Measurements from ENCODE around the gene RAMP2. TPM values are rescaled to one million over a fixed set of nuclear protein-coding genes. Genes with fewer than 3 reads are reported as not detected.
"Not testable (repeated sequence)": the region's sequence is repeated elsewhere in the genome, so short reads cannot be mapped to it uniquely, and the experiment has no call there.

The RAMP2 gene
- 45.9 TPM for polyA plus RNA-seq
- long read RNA-seq, donor 1, transcript RAMP2-201 (4 exons, 780 nt) = major isoform, 10 of 11 reads
- long read RNA-seq, donor 1, partial matches to known transcripts = 0 of 11 reads
- long read RNA-seq, donor 1, other reads (novel, unspliced or antisense) = 0 of 11 reads
- long read RNA-seq, donor 2, transcript RAMP2-201 (4 exons, 780 nt) = major isoform, 26 of 38 reads
- long read RNA-seq, donor 2, partial matches to known transcripts = 7 of 38 reads
- long read RNA-seq, donor 2, other reads (novel, unspliced or antisense) = 0 of 38 reads
- long read RNA-seq, donor 3 = 0 reads
- long read RNA-seq, donor 4, partial matches to known transcripts = 0 of 4 reads
- long read RNA-seq, donor 4, other reads (novel, unspliced or antisense) = 0 of 4 reads
- long read RNA-seq, donor 5, transcript RAMP2-201 (4 exons, 780 nt) = major isoform, 30 of 35 reads
- long read RNA-seq, donor 5, partial matches to known transcripts = 0 of 35 reads
- long read RNA-seq, donor 5, other reads (novel, unspliced or antisense) = 0 of 35 reads
- long read RNA-seq, donor 6, transcript RAMP2-201 (4 exons, 780 nt) = major isoform, 35 of 35 reads
- long read RNA-seq, donor 6, partial matches to known transcripts = 0 of 35 reads
- long read RNA-seq, donor 6, other reads (novel, unspliced or antisense) = 0 of 35 reads
- long read RNA-seq, donor 7, transcript RAMP2-201 (4 exons, 780 nt) = major isoform, 24 of 28 reads
- long read RNA-seq, donor 7, partial matches to known transcripts = 0 of 28 reads
- long read RNA-seq, donor 7, other reads (novel, unspliced or antisense) = 0 of 28 reads
- long read RNA-seq, donor 8, transcript RAMP2-201 (4 exons, 780 nt) = major isoform, 35 of 52 reads
- long read RNA-seq, donor 8, partial matches to known transcripts = 10 of 52 reads
- long read RNA-seq, donor 8, other reads (novel, unspliced or antisense) = 0 of 52 reads
- long read RNA-seq, donor 9, transcript RAMP2-201 (4 exons, 780 nt) = major isoform, 14 of 17 reads
- long read RNA-seq, donor 9, partial matches to known transcripts = 0 of 17 reads
- long read RNA-seq, donor 9, other reads (novel, unspliced or antisense) = 0 of 17 reads
- long read RNA-seq, donor 10, transcript RAMP2-201 (4 exons, 780 nt) = major isoform, 26 of 30 reads
- long read RNA-seq, donor 10, partial matches to known transcripts = 0 of 30 reads
- long read RNA-seq, donor 10, other reads (novel, unspliced or antisense) = 0 of 30 reads
- long read RNA-seq, donor 11, transcript RAMP2-201 (4 exons, 780 nt) = major isoform, 24 of 26 reads
- long read RNA-seq, donor 11, partial matches to known transcripts = 0 of 26 reads
- long read RNA-seq, donor 11, other reads (novel, unspliced or antisense) = 0 of 26 reads

DNA sequence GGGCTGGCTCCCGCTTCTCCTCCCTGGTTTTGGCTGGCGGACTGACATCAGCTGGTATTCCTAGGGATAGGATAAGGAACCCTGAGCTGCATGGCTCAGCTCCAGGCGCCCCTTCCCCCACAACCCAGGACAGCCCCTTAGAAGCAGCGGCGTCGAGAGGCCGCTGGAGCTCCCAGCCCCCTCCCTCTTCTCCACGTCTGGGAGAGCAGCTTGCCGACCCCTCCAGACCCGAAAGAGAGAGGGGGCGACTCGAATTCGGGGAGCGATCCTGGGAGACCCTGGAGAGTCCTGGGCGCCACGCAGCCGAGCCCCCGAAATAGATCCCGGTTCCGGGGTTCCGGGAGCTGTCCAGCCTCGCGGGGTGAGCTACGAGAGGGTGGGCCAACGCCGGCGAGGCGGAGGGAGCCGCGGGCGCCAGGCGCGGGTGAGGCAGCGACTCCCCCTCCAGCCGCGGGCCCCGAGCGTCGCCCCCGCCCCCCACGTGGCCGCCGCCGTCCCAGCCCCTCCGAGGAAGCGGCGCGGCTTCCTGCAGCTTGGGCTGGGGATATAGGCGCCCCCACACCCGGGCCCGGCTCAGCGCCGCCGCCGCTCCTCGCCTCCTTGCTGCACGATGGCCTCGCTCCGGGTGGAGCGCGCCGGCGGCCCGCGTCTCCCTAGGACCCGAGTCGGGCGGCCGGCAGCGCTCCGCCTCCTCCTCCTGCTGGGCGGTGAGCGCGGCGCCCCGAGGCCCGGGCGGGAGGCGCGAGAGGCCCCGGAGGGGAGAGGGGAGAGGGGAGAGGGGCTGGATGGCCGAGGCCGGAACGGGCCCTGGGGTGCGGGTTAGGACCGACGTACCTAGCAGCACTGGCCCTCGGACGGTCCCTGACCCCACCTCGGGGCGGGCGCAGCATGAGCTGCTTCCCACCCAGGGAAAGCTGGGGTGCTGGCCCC, at the start of gene RAMP2:
Gene RAMP2, plus strand, starts transcription at position 576 of the 930 bp plus-strand sequence. Its CDS starts 35 bp downstream, at position 611.
- WGBS (ENCODE audit: insufficient coverage, low lambda C conversion rate) = no CpG with 5 or more reads among the region's 92 CpGs
- Histone ChIP-seq H3K27ac (ENCODE audit: low read length) (no peak within 1 kb of the TSS), H3K4me1 (ENCODE audit: control insufficient read depth, insufficient read depth, low read length) (peaks cover 18% of the 10 kb centered on the region), H3K27me3 (ENCODE audit: control insufficient read depth, insufficient read depth, low read length) (peaks cover 13% of the 10 kb centered on the region), H3K4me3 (ENCODE audit: low read length) (peak within 1 kb of the TSS; percentile 46), H3K36me3 (ENCODE audit: control insufficient read depth, insufficient read depth, low read length) (no peaks in the 10 kb centered on the region), H3K9me3 (ENCODE audit: control insufficient read depth, low read depth, low read length) (peaks cover 4% of the 10 kb centered on the region)
- DNase-seq = peak in 1 of 2 donors; percentile 56

GRCh38 chr17:42720996-42721583, 39.9 kb upstream of the RAMP2 start:
- Histone ChIP-seq H3K4me1 (ENCODE audit: control insufficient read depth, insufficient read depth, low read length) (no peaks in the 10 kb centered on the region), H3K27me3 (ENCODE audit: control insufficient read depth, insufficient read depth, low read length) (no peaks in the 10 kb centered on the region), H3K27ac (ENCODE audit: low read length) (no peak overlapping the region), H3K36me3 (ENCODE audit: control insufficient read depth, insufficient read depth, low read length) (peaks cover 72% of the 10 kb centered on the region), H3K4me3 (ENCODE audit: low read length) (no peak overlapping the region), H3K9me3 (ENCODE audit: control insufficient read depth, low read depth, low read length) (no peaks in the 10 kb centered on the region)
- WGBS (ENCODE audit: insufficient coverage, low lambda C conversion rate) = no CpG with 5 or more reads among the region's 2 CpGs
- peak; percentile 48 to 56 for DNase-seq

DNA sequence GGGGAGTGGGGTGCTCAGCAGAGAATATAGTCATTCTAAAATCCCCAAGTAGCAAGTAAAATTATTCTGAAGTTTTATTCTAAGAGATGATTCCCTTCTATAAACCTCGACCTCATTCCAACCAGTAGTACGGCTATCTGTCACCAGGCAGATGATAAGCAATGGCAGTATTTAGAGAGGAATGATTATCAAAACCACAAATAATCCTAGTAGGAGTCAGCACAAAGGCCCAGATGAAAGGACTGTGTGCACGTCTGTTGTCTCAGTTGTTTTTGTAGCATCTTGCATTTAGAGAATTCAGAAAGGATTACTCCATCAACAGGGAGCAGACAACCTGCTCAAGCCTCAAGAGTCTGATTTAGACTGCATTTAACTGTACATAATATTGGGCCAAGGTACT, 37.4 kb upstream of the RAMP2 start:
- Histone ChIP-seq H3K4me3 (ENCODE audit: low read length) (no peak overlapping the region), H3K36me3 (ENCODE audit: control insufficient read depth, insufficient read depth, low read length) (peaks cover 58% of the 10 kb centered on the region), H3K4me1 (ENCODE audit: control insufficient read depth, insufficient read depth, low read length) (no peaks in the 10 kb centered on the region), H3K9me3 (ENCODE audit: control insufficient read depth, low read depth, low read length) (no peaks in the 10 kb centered on the region), H3K27me3 (ENCODE audit: control insufficient read depth, insufficient read depth, low read length) (no peaks in the 10 kb centered on the region), H3K27ac (ENCODE audit: low read length) (no peak overlapping the region)
- WGBS (ENCODE audit: insufficient coverage, low lambda C conversion rate) = no CpG with 5 or more reads among the region's 3 CpGs
- no peak for DNase-seq

- Histone ChIP-seq H3K4me1 (ENCODE audit: control insufficient read depth, insufficient read depth, low read length) (no peaks in the 10 kb centered on the region), H3K36me3 (ENCODE audit: control insufficient read depth, insufficient read depth, low read length) (peaks cover 54% of the 10 kb centered on the region), H3K27me3 (ENCODE audit: control insufficient read depth, insufficient read depth, low read length) (no peaks in the 10 kb centered on the region), H3K27ac (ENCODE audit: low read length) (no peak overlapping the region), H3K4me3 (ENCODE audit: low read length) (no peak overlapping the region), H3K9me3 (ENCODE audit: control insufficient read depth, low read depth, low read length) (no peaks in the 10 kb centered on the region)
- no peak for DNase-seq
- WGBS (ENCODE audit: insufficient coverage, low lambda C conversion rate) = no CpG with 5 or more reads among the region's 6 CpGs
These were observed 35.9 kb upstream of the RAMP2 start for GRCh38 chr17:42725143-42725542.

DNA sequence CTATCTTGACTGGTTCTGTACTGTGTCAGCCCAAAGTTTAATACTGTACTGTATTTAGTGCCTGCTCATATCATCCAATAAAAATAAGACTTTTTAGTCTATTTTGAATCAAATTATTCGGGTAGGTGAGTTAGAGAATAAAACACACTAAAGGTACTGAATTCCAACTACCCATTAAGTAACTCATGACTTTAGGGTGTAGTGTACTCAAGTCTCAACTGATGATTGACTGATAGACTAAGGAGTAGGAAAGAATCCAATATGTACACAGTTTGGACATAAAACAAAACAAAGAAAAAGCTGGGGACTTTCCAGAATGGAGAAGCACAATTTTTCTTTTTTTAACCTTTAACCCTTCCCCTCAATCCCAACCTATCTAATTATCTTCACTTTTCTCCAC, 20.3 kb upstream of the RAMP2 start:
- Histone ChIP-seq H3K9me3 (ENCODE audit: control insufficient read depth, low read depth, low read length) (no peaks in the 10 kb centered on the region), H3K4me3 (ENCODE audit: low read length) (no peak overlapping the region), H3K27me3 (ENCODE audit: control insufficient read depth, insufficient read depth, low read length) (no peaks in the 10 kb centered on the region), H3K27ac (ENCODE audit: low read length) (no peak overlapping the region), H3K4me1 (ENCODE audit: control insufficient read depth, insufficient read depth, low read length) (peaks cover 13% of the 10 kb centered on the region), H3K36me3 (ENCODE audit: control insufficient read depth, insufficient read depth, low read length) (no peaks in the 10 kb centered on the region)
- no CpG with 5 or more reads among the region's 1 CpG for WGBS (ENCODE audit: insufficient coverage, low lambda C conversion rate)
- DNase-seq = no peak

DNA sequence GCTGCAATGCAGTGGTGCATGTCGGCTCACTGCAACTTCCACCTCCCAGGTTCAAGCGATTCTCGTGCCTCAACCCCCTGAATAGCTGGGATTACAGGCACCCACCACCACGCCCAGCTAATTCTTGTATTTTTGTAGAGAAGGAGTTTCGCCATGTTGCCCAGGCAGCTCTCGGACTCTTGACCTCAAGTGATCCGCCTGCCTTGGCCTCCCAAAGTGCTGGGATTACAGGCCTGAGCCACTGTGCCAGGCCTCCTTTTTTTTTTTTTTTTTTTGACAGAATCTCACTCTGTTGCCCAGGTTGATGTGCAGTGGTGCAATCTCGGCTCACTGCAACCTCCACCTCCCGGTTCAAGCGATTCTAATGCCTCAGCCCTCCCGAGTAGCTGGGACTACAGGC, 18.1 kb upstream of the RAMP2 start:
- not testable (repeated sequence) for H3K4me3 ChIP-seq (ENCODE audit: low read length); H3K36me3 ChIP-seq (ENCODE audit: control insufficient read depth, insufficient read depth, low read length); H3K27me3 ChIP-seq (ENCODE audit: control insufficient read depth, insufficient read depth, low read length); H3K27ac ChIP-seq (ENCODE audit: low read length); DNase-seq; H3K9me3 ChIP-seq (ENCODE audit: control insufficient read depth, low read depth, low read length)
- WGBS (ENCODE audit: insufficient coverage, low lambda C conversion rate) = no CpG with 5 or more reads among the region's 11 CpGs
- peaks cover 13% of the 10 kb centered on the region for H3K4me1 ChIP-seq (ENCODE audit: control insufficient read depth, insufficient read depth, low read length)

DNA sequence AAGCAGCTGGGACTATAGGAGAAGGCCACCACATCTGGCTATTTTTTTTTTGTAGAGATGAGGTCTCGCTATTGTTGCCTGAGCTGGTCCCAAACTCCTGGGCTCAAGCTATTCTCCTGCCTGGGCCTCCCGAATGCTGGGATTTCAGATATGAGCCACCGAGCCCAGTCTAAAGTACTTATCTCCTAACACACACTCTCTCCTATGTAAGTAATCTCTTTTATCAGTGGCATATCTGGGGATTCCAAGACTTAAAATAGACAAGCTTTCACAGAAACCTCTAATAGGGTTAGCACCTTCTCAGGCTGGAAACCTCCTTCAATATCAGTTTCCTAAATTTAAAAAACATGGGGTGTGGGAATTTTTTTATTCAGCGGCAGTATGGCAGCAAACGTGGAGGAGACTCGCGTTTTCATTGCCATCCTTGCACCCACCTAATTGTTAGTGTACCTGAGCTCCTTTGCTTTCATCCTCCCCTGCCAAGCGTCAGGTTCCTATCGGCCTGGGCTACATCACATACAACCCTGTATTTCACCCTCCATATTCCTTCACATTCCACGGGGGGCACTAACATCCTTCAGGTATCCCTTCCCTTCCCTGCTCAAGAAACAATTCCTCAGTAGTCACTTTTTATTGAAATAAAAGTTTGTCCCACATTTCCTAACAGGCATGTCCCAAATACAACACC, 17.3 kb upstream of the RAMP2 start:
- Histone ChIP-seq H3K4me1 (ENCODE audit: control insufficient read depth, insufficient read depth, low read length) (peaks cover 13% of the 10 kb centered on the region), H3K27me3 (ENCODE audit: control insufficient read depth, insufficient read depth, low read length) (no peaks in the 10 kb centered on the region), H3K9me3 (ENCODE audit: control insufficient read depth, low read depth, low read length) (no peaks in the 10 kb centered on the region), H3K4me3 (ENCODE audit: low read length) (peak overlapping the region; percentile 74), H3K36me3 (ENCODE audit: control insufficient read depth, insufficient read depth, low read length) (no peaks in the 10 kb centered on the region), H3K27ac (ENCODE audit: low read length) (peak overlapping the region; percentile 86)
- WGBS (ENCODE audit: insufficient coverage, low lambda C conversion rate) = 13% methylated on average over 3 of the region's 10 CpGs
- DNase-seq = no peak

DNA sequence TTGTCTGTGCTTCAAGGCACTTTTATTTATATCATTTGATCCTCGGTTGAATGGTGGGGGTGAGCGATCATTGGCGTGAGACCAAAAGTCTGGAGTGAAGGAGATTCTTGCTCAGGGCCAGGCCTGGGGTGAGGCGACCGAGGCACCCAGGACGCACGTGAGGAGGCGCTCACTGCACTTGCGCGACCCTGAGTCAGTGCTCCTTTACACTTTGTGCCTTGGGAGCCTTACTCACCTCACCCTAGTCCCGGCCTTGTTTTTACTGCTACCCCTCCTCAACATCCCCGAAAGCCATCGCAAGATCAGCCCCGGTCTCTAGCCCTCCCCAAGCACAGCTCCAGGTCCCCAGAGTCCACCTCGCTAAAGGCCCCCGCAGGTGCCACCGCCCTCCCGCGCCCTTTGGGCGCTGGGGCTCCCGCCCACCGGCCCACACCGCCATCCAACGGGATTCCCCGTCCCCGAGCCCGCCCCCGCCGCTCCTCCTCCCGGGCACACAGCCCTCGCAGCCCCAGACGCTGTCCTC, 16.7 kb upstream of the RAMP2 start:
- H3K27me3 ChIP-seq (ENCODE audit: control insufficient read depth, insufficient read depth, low read length) = no peaks in the 10 kb centered on the region
- H3K4me1 ChIP-seq (ENCODE audit: control insufficient read depth, insufficient read depth, low read length) = peaks cover 13% of the 10 kb centered on the region
- peak; percentile 80 to 90 for DNase-seq
- H3K9me3 ChIP-seq (ENCODE audit: control insufficient read depth, low read depth, low read length) = no peaks in the 10 kb centered on the region
- H3K27ac ChIP-seq (ENCODE audit: low read length) = peak overlapping the region; percentile 86
- WGBS (ENCODE audit: insufficient coverage, low lambda C conversion rate) = no CpG with 5 or more reads among the region's 32 CpGs
- peak overlapping the region; percentile 74 for H3K4me3 ChIP-seq (ENCODE audit: low read length)
- no peaks in the 10 kb centered on the region for H3K36me3 ChIP-seq (ENCODE audit: control insufficient read depth, insufficient read depth, low read length)
